Osteocyte (in vitro differentiated cells): ENCODE measurements around the gene ZNF892. TPM values are rescaled to one million over a fixed set of nuclear protein-coding genes. Genes with fewer than 3 reads are reported as not detected.
"Not testable (repeated sequence)": the region's sequence is repeated elsewhere in the genome, so short reads cannot be mapped to it uniquely, and the experiment has no call there.

ENCODE experiments used
- DNase-seq: peaks from one replicate; pipeline ENCODE4 v3.0.0; 2021; ENCODE audit warnings: mixed read lengths; ENCODE audit not compliant: unreplicated experiment; ENCODE audit errors: extremely low spot score
- H3K27ac Mint-ChIP-seq: one replicate; pipeline ENCODE4 v1.8.0; 2021; ENCODE audit warnings: mild to moderate bottlenecking, mixed read lengths; ENCODE audit not compliant: unreplicated experiment
- H3K27me3 Mint-ChIP-seq: one replicate; pipeline ENCODE4 v1.8.0; 2021; ENCODE audit warnings: mixed read lengths; ENCODE audit not compliant: unreplicated experiment
- H3K36me3 Mint-ChIP-seq: one replicate; pipeline ENCODE4 v1.8.0; 2021; ENCODE audit warnings: mixed read lengths; ENCODE audit not compliant: unreplicated experiment
- H3K4me1 Mint-ChIP-seq: one replicate; pipeline ENCODE4 v1.8.0; 2021; ENCODE audit warnings: mixed read lengths; ENCODE audit not compliant: unreplicated experiment
- H3K4me3 Mint-ChIP-seq: one replicate; pipeline ENCODE4 v1.8.0; 2021; ENCODE audit warnings: mild to moderate bottlenecking, moderate library complexity, mixed read lengths; ENCODE audit not compliant: unreplicated experiment
- H3K9me3 Mint-ChIP-seq: one replicate; pipeline ENCODE4 v1.8.0; 2021; ENCODE audit warnings: mixed read lengths; ENCODE audit not compliant: unreplicated experiment
- total RNA-seq: library from RNA; stranded (reverse); gene quantifications from 2 replicates; pipeline ENCODE4 v1.2.1, GENCODE V29; 2021
- TF ChIP-seq, protein P1 (sequence below): fragments of 200-600 bp; sonication (generic); IDR thresholded peaks from 2 replicates; pipeline ENCODE4 v1.5.0; 2021; ENCODE audit warnings: antibody characterized with exemption, mild to moderate bottlenecking, moderate library complexity

ZNF892 gene
- total RNA-seq, 1 donor from 2014 or later, result 7.0 TPM

- H3K36me3 Mint-ChIP-seq, result no peaks in the 10 kb centered on the region
- H3K27me3 Mint-ChIP-seq, result no peaks in the 10 kb centered on the region
- H3K9me3 Mint-ChIP-seq, result peaks cover 53% of the 10 kb centered on the region
- TF ChIP-seq, protein P1, sequence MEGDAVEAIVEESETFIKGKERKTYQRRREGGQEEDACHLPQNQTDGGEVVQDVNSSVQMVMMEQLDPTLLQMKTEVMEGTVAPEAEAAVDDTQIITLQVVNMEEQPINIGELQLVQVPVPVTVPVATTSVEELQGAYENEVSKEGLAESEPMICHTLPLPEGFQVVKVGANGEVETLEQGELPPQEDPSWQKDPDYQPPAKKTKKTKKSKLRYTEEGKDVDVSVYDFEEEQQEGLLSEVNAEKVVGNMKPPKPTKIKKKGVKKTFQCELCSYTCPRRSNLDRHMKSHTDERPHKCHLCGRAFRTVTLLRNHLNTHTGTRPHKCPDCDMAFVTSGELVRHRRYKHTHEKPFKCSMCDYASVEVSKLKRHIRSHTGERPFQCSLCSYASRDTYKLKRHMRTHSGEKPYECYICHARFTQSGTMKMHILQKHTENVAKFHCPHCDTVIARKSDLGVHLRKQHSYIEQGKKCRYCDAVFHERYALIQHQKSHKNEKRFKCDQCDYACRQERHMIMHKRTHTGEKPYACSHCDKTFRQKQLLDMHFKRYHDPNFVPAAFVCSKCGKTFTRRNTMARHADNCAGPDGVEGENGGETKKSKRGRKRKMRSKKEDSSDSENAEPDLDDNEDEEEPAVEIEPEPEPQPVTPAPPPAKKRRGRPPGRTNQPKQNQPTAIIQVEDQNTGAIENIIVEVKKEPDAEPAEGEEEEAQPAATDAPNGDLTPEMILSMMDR, result no peak
- no peak overlapping the region for H3K4me3 Mint-ChIP-seq
- H3K27ac Mint-ChIP-seq, result no peak overlapping the region
- no peaks in the 10 kb centered on the region for H3K4me1 Mint-ChIP-seq
- no peak for DNase-seq
These were observed 27.5 kb downstream of the ZNF892 start for GRCh38 chr2:95234816-95235215.

DNA sequence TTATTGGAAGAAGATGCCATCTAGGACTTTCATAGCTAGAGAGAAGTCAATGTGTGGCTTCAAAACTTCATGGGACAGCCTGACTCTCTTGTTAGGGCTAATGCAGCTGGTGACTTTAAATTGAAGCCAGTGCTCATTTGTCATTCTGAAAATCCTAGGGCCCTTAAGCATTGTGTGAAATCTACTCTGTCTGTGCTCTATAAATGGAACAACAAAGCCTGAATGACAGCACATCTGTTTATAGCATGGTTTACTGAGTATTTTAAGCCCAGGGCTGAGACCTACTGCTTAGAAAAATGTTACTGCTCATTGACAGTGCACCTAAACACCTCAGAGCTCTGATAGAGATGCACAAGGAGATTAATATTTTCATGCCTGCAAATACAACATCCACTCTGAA, 30.8 kb downstream of the ZNF892 start:
- TF ChIP-seq, protein P1, result no peak
- H3K36me3 Mint-ChIP-seq, result no peaks in the 10 kb centered on the region
- no peak overlapping the region for H3K4me3 Mint-ChIP-seq
- H3K9me3 Mint-ChIP-seq, result peaks cover 49% of the 10 kb centered on the region
- no peak for DNase-seq
- no peak overlapping the region for H3K27ac Mint-ChIP-seq
- H3K4me1 Mint-ChIP-seq, result no peaks in the 10 kb centered on the region
- no peaks in the 10 kb centered on the region for H3K27me3 Mint-ChIP-seq

DNA sequence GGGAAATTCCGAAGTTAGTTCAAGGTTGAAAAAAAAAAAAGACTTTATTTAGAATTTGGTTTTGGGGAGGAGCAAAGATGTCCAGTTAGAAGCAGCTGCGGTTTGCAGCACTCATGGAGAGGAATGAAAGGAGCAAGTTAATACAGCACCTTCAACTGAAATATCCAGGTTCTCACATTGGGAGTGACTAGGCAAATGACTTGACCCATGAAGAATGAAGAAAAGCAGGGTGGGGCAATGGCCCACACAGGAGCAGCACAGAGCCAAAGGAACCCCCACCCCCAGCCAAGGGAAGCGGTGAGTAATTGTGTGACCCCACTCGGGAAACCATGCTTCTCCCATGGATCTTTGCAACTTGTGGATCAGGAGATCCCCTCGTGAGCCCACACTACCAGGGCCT, 32.8 kb downstream of the ZNF892 start:
- no peaks in the 10 kb centered on the region for H3K36me3 Mint-ChIP-seq
- H3K4me3 Mint-ChIP-seq, result no peak overlapping the region
- no peak overlapping the region for H3K27ac Mint-ChIP-seq
- peaks cover 45% of the 10 kb centered on the region for H3K9me3 Mint-ChIP-seq
- TF ChIP-seq, protein P1, result no peak
- H3K27me3 Mint-ChIP-seq, result no peaks in the 10 kb centered on the region
- DNase-seq, result no peak
- no peaks in the 10 kb centered on the region for H3K4me1 Mint-ChIP-seq

DNA sequence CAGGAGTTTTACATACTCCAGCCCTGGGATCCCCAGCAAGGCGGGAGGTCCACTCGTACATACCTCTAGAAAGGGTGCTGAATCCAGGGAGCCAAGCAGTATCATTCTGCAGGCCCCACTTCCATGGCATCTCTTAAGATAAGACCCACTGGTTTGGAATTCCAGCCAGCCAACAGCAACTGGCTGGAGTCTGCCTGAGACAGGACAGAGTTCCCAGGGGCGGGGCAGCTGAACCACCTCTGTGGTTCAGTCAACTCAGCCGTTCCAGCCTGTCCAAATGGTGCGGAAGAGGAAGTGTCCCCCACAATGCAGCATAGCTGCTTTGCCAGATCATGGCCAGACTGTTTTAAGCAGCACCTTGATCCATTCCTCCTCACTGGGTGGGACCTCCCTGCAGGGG, 33.2 kb downstream of the ZNF892 start:
- H3K27me3 Mint-ChIP-seq, result no peaks in the 10 kb centered on the region
- H3K4me3 Mint-ChIP-seq, result no peak overlapping the region
- no peak for DNase-seq
- no peaks in the 10 kb centered on the region for H3K36me3 Mint-ChIP-seq
- TF ChIP-seq, protein P1, result no peak
- no peak overlapping the region for H3K27ac Mint-ChIP-seq
- peaks cover 47% of the 10 kb centered on the region for H3K9me3 Mint-ChIP-seq
- no peaks in the 10 kb centered on the region for H3K4me1 Mint-ChIP-seq

- H3K4me1 Mint-ChIP-seq, DNase-seq, H3K27me3 Mint-ChIP-seq, H3K27ac Mint-ChIP-seq, H3K36me3 Mint-ChIP-seq, H3K4me3 Mint-ChIP-seq: not testable (repeated sequence)
- H3K9me3 Mint-ChIP-seq, result peaks cover 48% of the 10 kb centered on the region
These were observed 34.8 kb downstream of the ZNF892 start for GRCh38 chr2:95242084-95242483.

Other genes starting within 250 kb of the ZNF892 start
- gene MAL, start 181.8 kb upstream of the ZNF892 start, total RNA-seq, result not detected in 2 replicates
- 43.3 and 44.8 TPM in 2 replicates for gene MRPS5, start 85.7 kb upstream of the ZNF892 start, total RNA-seq
- 14.3 and 19.0 TPM in 2 replicates for gene ZNF514, start 47.7 kb upstream of the ZNF892 start, total RNA-seq
- gene ZNF2, start 41.7 kb upstream of the ZNF892 start, total RNA-seq, result 5.5 and 5.8 TPM in 2 replicates
- 1.3 and 1.6 TPM in 2 replicates for gene PROM2, start 66.9 kb downstream of the ZNF892 start, total RNA-seq
- gene KCNIP3, start 89.8 kb downstream of the ZNF892 start, total RNA-seq, result 0.57 and 1.4 TPM in 2 replicates
- gene FAHD2A, start 195.2 kb downstream of the ZNF892 start, total RNA-seq, result 40.3 and 40.4 TPM in 2 replicates